Mononuclear cell (primary cell): ENCODE data around the gene OCA2. TPM values are rescaled to one million over a fixed set of nuclear protein-coding genes. Genes with fewer than 3 reads are reported as not detected.
"Not testable (repeated sequence)": the region's sequence is repeated elsewhere in the genome, so short reads cannot be mapped to it uniquely, and the experiment has no call there.

Experiments
- H3K27me3 ChIP-seq: 2 replicates; pipeline ENCODE4 v1.6.0; 2011; ENCODE audit warnings: low read length, control low read depth; ENCODE audit not compliant: insufficient read depth
- H3K4me1 ChIP-seq: 2 replicates; pipeline ENCODE4 v1.5.1; 2011; ENCODE audit warnings: mild to moderate bottlenecking, low read length, control low read depth; ENCODE audit not compliant: insufficient read depth
- H3K4me3 ChIP-seq: 2 replicates; pipeline ENCODE4 v1.5.1; 2011; ENCODE audit warnings: mild to moderate bottlenecking, low read length, moderate library complexity
- H3K9me3 ChIP-seq: 2 replicates; pipeline ENCODE4 v1.5.1; 2011; ENCODE audit warnings: low read depth, mild to moderate bottlenecking, control low read depth, low read length
- total RNA-seq: library from RNA; depleted of rRNA; stranded (reverse); fragments of >200 nt; gene quantifications from one replicate; pipeline ENCODE4 v1.2.3, GENCODE V29; 2012

OCA2 gene
- total RNA-seq, 1 donor, result 0.10 TPM

- Histone ChIP-seq H3K27me3 (no peaks in the 10 kb centered on the region), H3K4me3 (no peak overlapping the region), H3K9me3 (no peaks in the 10 kb centered on the region), H3K4me1 (no peaks in the 10 kb centered on the region)
These were observed 79.4 kb downstream of the OCA2 start for GRCh38 chr15:28019594-28020309.

DNA sequence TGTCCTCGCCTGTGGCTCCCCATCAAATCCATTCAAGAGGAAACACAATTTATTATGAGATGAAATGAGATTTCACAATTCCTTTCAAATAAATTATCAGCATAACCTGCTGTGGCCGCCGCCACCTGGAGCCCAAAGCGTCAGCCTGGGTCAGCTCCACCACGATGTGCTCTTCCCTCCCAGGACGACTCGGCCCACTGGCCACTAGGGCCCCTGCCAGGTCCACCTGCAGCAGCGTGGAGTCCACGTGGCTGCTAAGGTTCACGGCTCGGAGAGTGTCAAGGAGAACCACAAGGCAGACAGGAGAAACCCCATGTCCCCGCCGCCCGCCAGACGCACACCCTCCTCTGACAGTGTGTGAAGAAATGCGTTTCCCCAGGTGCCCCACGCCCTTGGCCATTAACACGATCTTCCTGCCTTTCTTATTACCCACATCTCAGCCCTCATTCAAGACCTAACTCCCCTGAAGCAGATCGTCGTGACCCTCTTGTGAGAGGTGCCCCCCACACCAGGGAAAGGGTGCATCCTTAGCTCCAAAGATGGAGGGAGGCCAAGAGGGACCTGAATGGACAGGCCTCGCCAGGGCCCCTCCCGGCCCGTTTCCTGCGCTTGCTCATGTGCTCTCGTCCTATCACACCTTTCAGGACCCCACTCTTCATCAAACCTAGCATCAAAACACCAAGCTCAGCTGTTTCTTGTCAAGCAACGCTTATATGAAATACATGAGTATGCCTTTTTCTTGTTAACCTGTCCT, 80.6 kb downstream of the OCA2 start:
- no peaks in the 10 kb centered on the region for H3K4me1 ChIP-seq

GRCh38 chr15:28017423-28017924, 81.6 kb downstream of the OCA2 start:
- no peak overlapping the region for H3K4me3 ChIP-seq
- H3K4me1 ChIP-seq, result no peaks in the 10 kb centered on the region
- no peaks in the 10 kb centered on the region for H3K27me3 ChIP-seq
- H3K9me3 ChIP-seq, result no peaks in the 10 kb centered on the region

More for the DNA sequence above, 80.6 kb downstream of the OCA2 start:
- Histone ChIP-seq H3K9me3 (no peaks in the 10 kb centered on the region), H3K27me3 (no peaks in the 10 kb centered on the region), H3K4me3 (no peak overlapping the region)

DNA sequence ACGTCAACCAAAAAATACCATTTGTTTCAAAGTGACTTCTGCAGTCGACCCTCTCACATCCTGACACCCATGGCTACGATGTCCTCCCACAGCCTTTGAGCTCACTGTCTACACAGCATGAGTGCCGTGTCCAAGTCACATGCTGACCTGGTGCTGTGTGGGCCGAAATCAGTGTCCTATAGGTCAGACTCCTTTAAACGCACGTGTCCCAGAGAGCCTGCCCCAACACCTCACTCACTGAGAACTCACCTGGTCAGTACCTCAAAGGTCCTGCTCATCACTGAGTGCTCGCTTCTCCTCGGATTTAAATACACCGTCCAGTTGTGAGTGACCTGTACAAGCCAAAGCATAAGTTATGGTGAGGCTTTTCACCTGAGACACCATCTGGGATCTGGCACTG, 83.3 kb downstream of the OCA2 start:
- no peak overlapping the region for H3K4me3 ChIP-seq

GRCh38 chr15:28014623-28015200, 84.4 kb downstream of the OCA2 start:
- Histone ChIP-seq H3K9me3 (no peaks in the 10 kb centered on the region), H3K4me3 (no peak overlapping the region), H3K27me3 (no peaks in the 10 kb centered on the region), H3K4me1 (no peaks in the 10 kb centered on the region)

More for the DNA sequence above, 83.3 kb downstream of the OCA2 start:
- H3K4me1 ChIP-seq, result no peaks in the 10 kb centered on the region
- no peaks in the 10 kb centered on the region for H3K27me3 ChIP-seq
- no peaks in the 10 kb centered on the region for H3K9me3 ChIP-seq

- H3K4me1 ChIP-seq, result no peaks in the 10 kb centered on the region
- no peaks in the 10 kb centered on the region for H3K27me3 ChIP-seq
- H3K9me3 ChIP-seq, result no peaks in the 10 kb centered on the region
These were observed 85.1 kb downstream of the OCA2 start for GRCh38 chr15:28013976-28014375.

GRCh38 chr15:28013480-28013879, 85.6 kb downstream of the OCA2 start:
- Histone ChIP-seq H3K27me3 (no peaks in the 10 kb centered on the region), H3K4me1 (no peaks in the 10 kb centered on the region), H3K9me3 (no peaks in the 10 kb centered on the region), H3K4me3 (no peak overlapping the region)

More at GRCh38 chr15:28013976-28014375, 85.1 kb downstream of the OCA2 start:
- no peak overlapping the region for H3K4me3 ChIP-seq

DNA sequence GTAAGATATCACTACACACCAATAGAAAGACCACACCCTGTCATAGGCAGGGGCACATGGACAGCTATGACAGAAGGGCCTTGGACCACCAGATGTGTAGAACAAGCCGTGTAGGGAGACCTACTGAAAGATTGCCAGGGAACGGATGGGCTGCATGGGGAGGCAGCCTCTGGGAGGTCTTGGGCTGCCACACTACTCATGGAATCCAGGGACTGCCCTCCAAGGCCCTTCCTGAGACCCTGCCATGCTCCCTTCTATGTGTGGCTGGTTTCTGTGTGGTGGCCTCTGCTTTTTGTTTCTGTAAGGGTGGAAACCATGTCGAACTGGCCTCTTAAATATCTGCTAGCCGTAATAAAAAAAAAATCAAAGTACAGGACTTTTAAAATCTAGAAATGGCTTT, 86.9 kb downstream of the OCA2 start:
- Histone ChIP-seq H3K4me1 (no peaks in the 10 kb centered on the region), H3K27me3 (no peaks in the 10 kb centered on the region), H3K9me3 (no peaks in the 10 kb centered on the region), H3K4me3 (no peak overlapping the region)

DNA sequence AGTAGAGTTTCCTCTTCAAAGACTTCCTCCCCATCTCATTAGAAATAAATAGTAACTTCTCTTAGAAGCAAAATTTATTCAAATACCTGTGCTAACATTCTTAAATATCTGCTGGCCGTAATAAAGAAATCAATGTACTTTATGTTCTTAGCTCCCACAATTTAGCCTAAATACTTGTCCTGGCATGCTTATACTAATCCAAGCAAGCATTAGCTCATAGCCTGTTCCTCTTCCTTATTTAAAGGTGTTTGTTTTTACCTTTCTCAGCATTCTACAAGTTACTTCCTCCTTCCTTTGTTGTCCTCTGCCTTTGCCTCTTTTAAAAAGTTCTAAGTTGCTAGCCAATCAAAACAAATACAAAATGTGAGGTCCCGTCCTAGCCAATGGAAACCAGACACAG, 90.9 kb downstream of the OCA2 start:
- H3K4me1 ChIP-seq, H3K27me3 ChIP-seq, H3K9me3 ChIP-seq, H3K4me3 ChIP-seq: not testable (repeated sequence)

GRCh38 chr15:28006116-28006905, 92.8 kb downstream of the OCA2 start:
- H3K4me3 ChIP-seq, result no peak overlapping the region
- no peaks in the 10 kb centered on the region for H3K27me3 ChIP-seq
- H3K4me1 ChIP-seq, result no peaks in the 10 kb centered on the region
- H3K9me3 ChIP-seq, result no peaks in the 10 kb centered on the region

DNA sequence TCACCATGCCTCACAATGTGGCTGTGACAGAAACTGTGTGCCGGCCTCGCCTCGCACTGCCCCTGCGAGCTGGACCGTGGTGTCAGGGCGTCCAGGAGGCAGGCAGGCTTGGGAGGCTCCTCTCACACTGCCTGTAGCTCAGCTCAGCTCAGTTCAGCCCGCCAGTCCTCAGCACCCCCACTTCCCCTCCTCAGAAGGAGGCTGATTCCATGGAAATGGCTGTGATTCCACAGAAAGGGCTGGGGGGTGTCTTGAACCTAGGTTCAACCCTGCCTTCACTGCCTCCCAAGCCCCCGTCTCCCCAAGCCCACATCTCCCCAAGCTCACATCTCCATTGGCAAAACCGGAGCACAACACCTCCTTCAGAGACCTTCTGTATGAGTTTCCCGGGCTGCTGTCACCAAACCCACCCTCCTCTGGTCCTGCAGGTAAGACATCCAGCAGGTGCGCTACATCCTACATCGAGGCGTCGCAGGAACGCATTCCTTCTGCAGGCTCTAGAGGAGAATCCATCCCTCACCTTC, 94.0 kb downstream of the OCA2 start:
- no peaks in the 10 kb centered on the region for H3K9me3 ChIP-seq
- H3K4me1 ChIP-seq, result no peaks in the 10 kb centered on the region
- H3K27me3 ChIP-seq, result no peaks in the 10 kb centered on the region
- no peak overlapping the region for H3K4me3 ChIP-seq

DNA sequence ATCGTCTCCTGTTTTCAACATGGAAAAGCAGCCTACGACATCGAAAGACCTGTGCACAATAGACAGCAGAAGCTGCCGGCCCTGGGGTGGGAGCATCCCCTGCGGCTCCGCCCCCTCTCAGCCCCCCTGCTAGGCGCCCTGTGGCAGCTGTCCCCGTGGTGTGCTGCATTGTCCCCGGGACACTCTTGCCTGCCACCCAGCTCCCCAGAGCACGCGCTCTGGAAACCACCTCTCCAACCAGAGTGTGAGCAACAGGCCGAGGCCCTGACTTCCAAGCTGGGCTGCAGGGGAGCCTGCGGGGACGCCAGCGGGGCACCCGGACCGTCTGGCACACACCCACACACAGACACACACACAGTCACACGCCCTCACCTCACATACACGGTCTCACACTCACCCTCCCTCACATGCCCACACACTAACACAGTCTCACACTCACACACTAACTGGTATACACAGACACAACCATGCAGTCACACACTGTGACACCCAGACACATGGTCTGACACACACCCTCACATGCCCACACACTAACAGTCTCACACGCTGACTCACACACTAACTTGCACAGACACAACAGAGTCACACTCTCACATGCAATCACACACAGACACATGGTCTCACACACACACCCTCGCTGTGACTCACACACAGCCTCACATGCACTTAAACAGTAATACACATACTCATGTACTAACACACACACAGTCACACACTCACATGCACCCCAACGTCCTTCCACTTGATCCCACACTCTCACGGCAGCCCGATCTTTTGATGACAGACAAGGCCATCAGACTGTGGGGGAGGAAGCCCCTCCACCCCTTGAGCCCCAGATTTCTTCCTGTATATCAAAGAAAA, 94.7 kb downstream of the OCA2 start:
- Histone ChIP-seq H3K27me3 (no peaks in the 10 kb centered on the region), H3K4me3 (no peak overlapping the region), H3K9me3 (no peaks in the 10 kb centered on the region), H3K4me1 (no peaks in the 10 kb centered on the region)

- no peaks in the 10 kb centered on the region for H3K4me1 ChIP-seq
- H3K4me3 ChIP-seq, result no peak overlapping the region
- H3K9me3 ChIP-seq, result no peaks in the 10 kb centered on the region
- no peaks in the 10 kb centered on the region for H3K27me3 ChIP-seq
These were observed 95.6 kb downstream of the OCA2 start for GRCh38 chr15:28003302-28004037.
